ENCODE data around the gene CEND1.
"Not testable (repeated sequence)": the region's sequence is repeated elsewhere in the genome, so short reads cannot be mapped to it uniquely, and the experiment has no call there.

The CEND1 gene

GRCh38 chr11:746289-747157, 43.4 kb downstream of the CEND1 start:
- peak overlapping the region; percentile 97 for H3K27ac ChIP-seq
- TF ChIP-seq, protein P1, sequence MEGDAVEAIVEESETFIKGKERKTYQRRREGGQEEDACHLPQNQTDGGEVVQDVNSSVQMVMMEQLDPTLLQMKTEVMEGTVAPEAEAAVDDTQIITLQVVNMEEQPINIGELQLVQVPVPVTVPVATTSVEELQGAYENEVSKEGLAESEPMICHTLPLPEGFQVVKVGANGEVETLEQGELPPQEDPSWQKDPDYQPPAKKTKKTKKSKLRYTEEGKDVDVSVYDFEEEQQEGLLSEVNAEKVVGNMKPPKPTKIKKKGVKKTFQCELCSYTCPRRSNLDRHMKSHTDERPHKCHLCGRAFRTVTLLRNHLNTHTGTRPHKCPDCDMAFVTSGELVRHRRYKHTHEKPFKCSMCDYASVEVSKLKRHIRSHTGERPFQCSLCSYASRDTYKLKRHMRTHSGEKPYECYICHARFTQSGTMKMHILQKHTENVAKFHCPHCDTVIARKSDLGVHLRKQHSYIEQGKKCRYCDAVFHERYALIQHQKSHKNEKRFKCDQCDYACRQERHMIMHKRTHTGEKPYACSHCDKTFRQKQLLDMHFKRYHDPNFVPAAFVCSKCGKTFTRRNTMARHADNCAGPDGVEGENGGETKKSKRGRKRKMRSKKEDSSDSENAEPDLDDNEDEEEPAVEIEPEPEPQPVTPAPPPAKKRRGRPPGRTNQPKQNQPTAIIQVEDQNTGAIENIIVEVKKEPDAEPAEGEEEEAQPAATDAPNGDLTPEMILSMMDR (conservative IDR thresholded peaks at IDR 0.05), result no peak
- peak; percentile 47; the same call in 1 of the 2 replicates for TF ChIP-seq ZFX (IDR thresholded peaks at IDR 0.05)

DNA sequence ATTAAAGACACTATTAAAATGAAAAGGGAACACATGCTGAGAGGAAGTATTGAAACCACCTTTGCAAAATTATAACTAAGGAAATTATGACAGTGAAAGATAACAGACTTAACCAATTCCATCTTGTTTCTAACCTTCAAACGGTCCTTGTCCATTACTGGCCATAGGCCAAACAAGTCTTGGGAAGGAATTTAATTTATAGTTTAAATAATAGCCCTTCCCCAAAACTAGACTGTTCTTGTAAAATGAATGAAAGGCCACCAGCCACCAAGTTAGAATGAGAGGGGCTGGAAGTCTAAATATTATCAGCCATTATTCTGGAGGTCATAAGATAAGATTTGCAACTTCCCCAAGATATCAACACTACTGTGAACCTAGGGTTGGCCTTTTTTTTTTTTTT, 44.5 kb downstream of the CEND1 start:
- H3K27ac ChIP-seq, result peak overlapping the region; percentile 97; the same call in 1 of the 2 replicates

DNA sequence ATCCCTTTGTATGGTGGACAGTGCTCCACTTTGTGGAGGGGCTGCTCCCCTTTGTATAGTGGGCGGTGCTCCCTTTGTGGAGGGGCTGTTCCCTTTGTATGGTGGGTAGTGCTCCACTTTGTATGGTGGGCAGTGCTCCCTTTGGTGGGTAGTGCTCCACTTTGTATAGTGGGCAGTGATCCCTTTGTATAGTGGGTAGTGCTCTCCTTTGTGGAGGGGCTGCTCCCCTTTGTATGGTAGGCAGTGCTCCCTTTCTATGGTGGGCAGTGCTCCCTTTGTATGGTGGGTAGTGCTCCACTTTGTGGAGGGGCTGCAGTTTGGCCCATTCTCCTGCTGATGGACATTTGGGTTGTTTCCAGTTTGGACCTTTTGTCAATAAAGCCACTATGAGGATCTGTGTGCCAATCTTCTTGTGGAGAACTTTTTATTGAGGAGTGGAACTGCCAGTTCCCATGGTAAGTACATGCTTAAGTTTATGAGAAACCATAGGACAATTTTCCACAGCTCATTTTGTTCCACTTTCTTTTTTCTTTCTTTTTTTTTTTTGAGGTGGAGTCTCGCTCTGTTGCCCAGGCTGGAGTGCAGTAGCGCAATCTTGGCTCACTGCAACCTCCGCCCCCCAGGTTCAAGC, 47.2 kb downstream of the CEND1 start:
- TF ChIP-seq, protein P1 (conservative IDR thresholded peaks at IDR 0.05), result no peak
- TF ChIP-seq ZFX (IDR thresholded peaks at IDR 0.05), result no peak
- no peak overlapping the region for H3K27ac ChIP-seq

More for the DNA sequence above, 44.5 kb downstream of the CEND1 start:
- TF ChIP-seq, protein P1 (conservative IDR thresholded peaks at IDR 0.05), result no peak
- no peak for TF ChIP-seq ZFX (IDR thresholded peaks at IDR 0.05)

DNA sequence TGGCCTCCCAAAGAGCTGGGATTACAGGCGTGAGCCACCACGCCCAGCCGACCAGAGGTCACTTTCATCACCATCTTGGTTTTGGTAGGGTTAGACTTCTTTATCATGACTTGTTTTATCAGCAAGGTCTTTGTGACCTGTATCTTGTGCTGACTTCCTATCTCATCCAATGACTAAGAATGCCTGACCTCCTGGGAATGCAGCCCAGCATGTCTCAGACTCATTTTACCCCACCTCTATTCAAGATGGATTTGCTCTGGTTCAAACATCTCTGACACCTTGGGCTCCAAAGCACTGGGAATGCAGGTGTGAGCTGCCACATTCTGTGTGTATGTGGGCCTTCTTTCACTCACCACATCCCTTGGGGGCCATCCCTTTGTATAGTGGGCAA, 47.7 kb downstream of the CEND1 start:
- no peak for TF ChIP-seq ZFX (IDR thresholded peaks at IDR 0.05)
- no peak overlapping the region for H3K27ac ChIP-seq

DNA sequence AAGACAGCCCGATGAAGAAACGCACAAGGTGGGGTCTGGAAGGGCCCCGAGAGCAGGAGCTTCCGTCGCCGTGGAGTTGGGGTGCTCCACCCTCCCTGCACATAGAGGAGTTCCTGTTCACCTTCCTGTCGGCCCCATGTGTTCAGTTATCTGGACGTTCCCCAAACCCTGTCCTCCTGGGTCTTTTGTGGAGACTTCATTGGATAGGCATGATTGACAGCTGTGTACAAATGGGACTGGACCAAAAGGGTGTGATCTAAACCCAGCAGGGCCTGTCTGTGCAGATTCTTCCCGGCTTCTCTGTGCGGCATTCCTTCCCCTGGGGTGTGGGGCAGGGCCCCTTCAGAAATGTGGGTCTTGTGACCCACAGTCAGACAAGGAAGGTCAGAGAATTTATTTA, 52.0 kb downstream of the CEND1 start:
- not testable (repeated sequence) for H3K27ac ChIP-seq

- no peak overlapping the region for H3K27ac ChIP-seq
- TF ChIP-seq, protein P1 (conservative IDR thresholded peaks at IDR 0.05), result no peak
- TF ChIP-seq ZFX (IDR thresholded peaks at IDR 0.05), result no peak
Observed at GRCh38 chr11:737366-737765, 52.5 kb downstream of the CEND1 start.

All from C4-2B (cell line).